Aorta (tissue), 5 donors: ENCODE results near the gene SH3YL1. TPM values are rescaled to one million over a fixed set of nuclear protein-coding genes. Genes with fewer than 3 reads are reported as not detected.
A peak's percentile ranks its signal among the peaks of the same experiment; 100 is the strongest.

Experiments used
- ATAC-seq: fragments of 200-7000 bp; cut with Tn5 transposase; one replicate; pipeline ENCODE4 v1.9.1; 2022; ENCODE audit warnings: moderate library complexity; ENCODE audit not compliant: low FRiP score
- DNase-seq, 2 donors: peaks; one replicate each; pipeline ENCODE4 v3.0.0-alpha.2; 2020
- H3K27ac ChIP-seq, 2 donors: one replicate each; pipeline ENCODE4 v1.5.1; 2013; ENCODE audit warnings: low read length in 2 of 2, mild to moderate bottlenecking in 2 of 2, moderate library complexity in 2 of 2, control low read depth in 1 of 2, inconsistent platforms in 1 of 2, low read depth in 1 of 2
- H3K27me3 ChIP-seq, 2 donors: one replicate each; pipeline ENCODE4 v1.6.1; 2013; ENCODE audit warnings: control low read depth in 1 of 2, low read length in 1 of 2, mild to moderate bottlenecking in 1 of 2, moderate library complexity in 1 of 2; ENCODE audit not compliant: insufficient read depth in 2 of 2, control insufficient read depth in 1 of 2
- H3K36me3 ChIP-seq, 2 donors: one replicate each; pipeline ENCODE4 v1.6.1; 2013; ENCODE audit warnings: control low read depth in 1 of 2, low read length in 1 of 2, mild to moderate bottlenecking in 1 of 2; ENCODE audit not compliant: insufficient read depth in 2 of 2, control insufficient read depth in 1 of 2
- H3K4me1 ChIP-seq, 2 donors: one replicate each; pipeline ENCODE4 v1.6.1; 2013; ENCODE audit warnings: low read length in 2 of 2, control low read depth in 1 of 2, mild to moderate bottlenecking in 1 of 2, moderate library complexity in 1 of 2; ENCODE audit not compliant: insufficient read depth in 2 of 2, control insufficient read depth in 1 of 2
- H3K4me3 ChIP-seq, 2 donors: one replicate each; pipeline ENCODE4 v1.5.1; 2013; ENCODE audit warnings: low read length in 2 of 2, control low read depth in 1 of 2, mild to moderate bottlenecking in 1 of 2
- H3K9me3 ChIP-seq: one replicate; pipeline ENCODE4 v1.6.1; 2013; ENCODE audit warnings: mild to moderate bottlenecking, low read length; ENCODE audit not compliant: control insufficient read depth
- WGBS, 2 donors: extraction: QIAGEN DNeasy Blood & Tissue Kit; methylation state at CpG; one replicate each; pipeline ENCODE4 v1.1.7; 2013; 5-methylcytosine and 5-hydroxymethylcytosine counted together
- intact Hi-C, 2 donors: fragments of 100-400 bp; cut with DNase I; formaldehyde crosslinking; loops; one replicate each; pipeline versions ENCODE4 v1.14.2 to v1.15.0; 2022
- long read RNA-seq, 2 donors: library from polyadenylated mRNA; unstranded; transcript quantifications; one replicate each; pipeline ENCODE4 v2.0.0, GENCODE V29; 2020 to 2021
- polyA plus RNA-seq, 2 donors: library from polyadenylated mRNA; stranded (reverse); fragments of 200-250 nt; gene quantifications; one replicate each; pipeline ENCODE4 v1.2.3, GENCODE V29; 2013
- total RNA-seq, 2 donors: library from RNA; stranded (reverse); fragmentation: NEBNext Ultra II Directional; extraction: Animal tissue kit (Norgen Biotek cat#: 25700); gene quantifications; one replicate each; pipeline ENCODE4 v1.2.1, GENCODE V29; 2021
- donor health status: healthy with polysubstance abuse.
- donor health status: Bipolar disorder and iron deficiency.
- donor health status: DM: no; HTN: no; CAD: no.
- donor health status: DM: no; HTN: no; CAD: no.
- donor health status: DM: yes; HTN: yes; CAD: no.

SH3YL1 gene
- 10 to 100 TPM; 25.9 to 37.3 TPM for total RNA-seq
- polyA plus RNA-seq: 10 to 100 TPM; 27.8 to 33.4 TPM
- long read RNA-seq, donor 1, partial matches to known transcripts: 3 of 39 reads
- long read RNA-seq, donor 1, other reads (novel, unspliced or antisense): 36 of 39 reads
- long read RNA-seq, donor 2, partial matches to known transcripts: 1 of 11 reads
- long read RNA-seq, donor 2, other reads (novel, unspliced or antisense): 9 of 11 reads

- Histone ChIP-seq H3K36me3 (peaks cover 0 to 2% of the 10 kb centered on the region in 2 donors), H3K4me3 (peak within 1 kb of the TSS; percentile 37 to 66), H3K27me3 (no peaks in the 10 kb centered on the region), H3K4me1 (no peaks in the 10 kb centered on the region), H3K27ac (no peak within 1 kb of the TSS), H3K9me3 (no peaks in the 10 kb centered on the region)
- WGBS, 2 donors: 1% methylated on average over 62 to 77 of the region's 77 CpGs
- DNase-seq (peak; percentile 63 to 77), ATAC-seq (peak; percentile 61)
- intact Hi-C loops: no loop called here
Observed at GRCh38 chr2:263774-264492, at the start of gene SH3YL1. Gene SH3YL1 (minus strand): TSS chr2:264032. CDS start chr2:263984, 48 bp downstream.

- intact Hi-C loops: no loop called here
- no peaks in the 10 kb centered on the region for H3K36me3 ChIP-seq
- no peak overlapping the region for H3K27ac ChIP-seq
- DNase-seq: no peak
- H3K9me3 ChIP-seq: no peaks in the 10 kb centered on the region
- no peaks in the 10 kb centered on the region for H3K4me1 ChIP-seq
- no peak for ATAC-seq
- WGBS, 2 donors: 89 to 95% methylated on average over 5 of the region's 5 CpGs
- no peaks in the 10 kb centered on the region for H3K27me3 ChIP-seq
- no peak overlapping the region for H3K4me3 ChIP-seq
Observed at GRCh38 chr2:310994-311393, 47.2 kb upstream of the SH3YL1 start.

GRCh38 chr2:309954-310510, 46.2 kb upstream of the SH3YL1 start:
- intact Hi-C loops: no loop called here
- no peaks in the 10 kb centered on the region for H3K27me3 ChIP-seq
- WGBS, 2 donors: 84 to 89% methylated on average over 10 of the region's 10 CpGs
- ATAC-seq (no peak), DNase-seq (no peak)
- no peak overlapping the region for H3K4me3 ChIP-seq
- no peak overlapping the region for H3K27ac ChIP-seq
- H3K4me1 ChIP-seq: no peaks in the 10 kb centered on the region
- no peaks in the 10 kb centered on the region for H3K9me3 ChIP-seq
- no peaks in the 10 kb centered on the region for H3K36me3 ChIP-seq

- H3K4me1 ChIP-seq: no peaks in the 10 kb centered on the region
- WGBS, 2 donors: 72 to 78% methylated on average over 13 of the region's 13 CpGs
- no peaks in the 10 kb centered on the region for H3K36me3 ChIP-seq
- no peaks in the 10 kb centered on the region for H3K27me3 ChIP-seq
- ATAC-seq (no peak), DNase-seq (no peak)
- no peak overlapping the region for H3K27ac ChIP-seq
- no peak overlapping the region for H3K4me3 ChIP-seq
- no peaks in the 10 kb centered on the region for H3K9me3 ChIP-seq
- intact Hi-C loops: no loop called here
Observed at GRCh38 chr2:309148-309953, 45.5 kb upstream of the SH3YL1 start.

- H3K4me3 ChIP-seq: no peak overlapping the region
- no peak for DNase-seq
- no peaks in the 10 kb centered on the region for H3K36me3 ChIP-seq
- ATAC-seq: no peak
- 92% methylated on average over 9 of the region's 9 CpGs for WGBS, 2 donors
- intact Hi-C loops: no loop called here
- no peaks in the 10 kb centered on the region for H3K27me3 ChIP-seq
- no peaks in the 10 kb centered on the region for H3K4me1 ChIP-seq
- H3K27ac ChIP-seq: no peak overlapping the region
- H3K9me3 ChIP-seq: no peaks in the 10 kb centered on the region
Observed at GRCh38 chr2:305366-305765, 41.5 kb upstream of the SH3YL1 start.

GRCh38 chr2:296354-296753, 32.5 kb upstream of the SH3YL1 start:
- Histone ChIP-seq H3K36me3 (no peaks in the 10 kb centered on the region), H3K27ac (no peak overlapping the region), H3K4me1 (no peaks in the 10 kb centered on the region), H3K4me3 (no peak overlapping the region), H3K27me3 (no peaks in the 10 kb centered on the region), H3K9me3 (peaks cover 2% of the 10 kb centered on the region)
- no peak for ATAC-seq
- WGBS, 2 donors: 81 to 86% methylated on average over 3 of the region's 3 CpGs
- DNase-seq: no peak
- intact Hi-C loops: no loop called here

GRCh38 chr2:295090-295489, 31.3 kb upstream of the SH3YL1 start:
- intact Hi-C loops: no loop called here
- H3K9me3 ChIP-seq: peaks cover 2% of the 10 kb centered on the region
- H3K4me3 ChIP-seq: no peak overlapping the region
- no peak for ATAC-seq
- no peak for DNase-seq
- no peak overlapping the region for H3K27ac ChIP-seq
- 89% methylated on average over 5 of the region's 5 CpGs for WGBS, 2 donors
- no peaks in the 10 kb centered on the region for H3K36me3 ChIP-seq
- no peaks in the 10 kb centered on the region for H3K27me3 ChIP-seq
- H3K4me1 ChIP-seq: no peaks in the 10 kb centered on the region

GRCh38 chr2:290090-290722, 26.4 kb upstream of the SH3YL1 start:
- no peaks in the 10 kb centered on the region for H3K36me3 ChIP-seq
- H3K4me1 ChIP-seq: no peaks in the 10 kb centered on the region
- 5 to 7% methylated on average over 15 of the region's 15 CpGs for WGBS, 2 donors
- intact Hi-C loops: loop anchor here in 1 of 2 donors (2.0 kb wide), 1 partner anchor 119 kb away; no protein-coding TSS in a partner anchor
- peak; percentile 82 to 93 for DNase-seq
- peak overlapping the region in 1 of 2 donors; percentile 11 for H3K4me3 ChIP-seq
- H3K27ac ChIP-seq: no peak overlapping the region
- peak; percentile 85 for ATAC-seq
- no peaks in the 10 kb centered on the region for H3K9me3 ChIP-seq
- no peaks in the 10 kb centered on the region for H3K27me3 ChIP-seq
